A549 (cell line): ENCODE results near the gene CLCA2. TPM values are rescaled to one million over a fixed set of nuclear protein-coding genes. Genes with fewer than 3 reads are reported as not detected.

Source experiments
- ATAC-seq, 2 experiments: fragments of 200-7000 bp in 1 of 2; fragments of >200 bp in 1 of 2; cut with Nextera tagmentation in 1 of 2; cut with Tn5 transposase in 1 of 2; 3 replicates each; pipeline versions ENCODE4 v1.8.0 to v1.9.1; 2018 to 2020; ENCODE audit warnings: mild to moderate bottlenecking in 1 of 2, moderate library complexity in 1 of 2
- CTCF ChIA-PET: fragments of 300-600 bp; sonication (Branson Sonifier 250); formaldehyde crosslinking; extraction: SDS; loops from one replicate; lab custom pipeline; 2021; ENCODE audit warnings: antibody characterized with exemption, inconsistent platforms; lab: Yijun Ruan, JAX
- POLR2A ChIA-PET: fragments of 350-600 bp; formaldehyde crosslinking; extraction: SDS; loops from one replicate; lab custom pipeline; 2021; ENCODE audit warnings: antibody characterized with exemption, inconsistent platforms; lab: Yijun Ruan, JAX
- DNase-seq, 2 experiments: peaks; one replicate each; pipeline versions ENCODE4 v3.0.0 to v3.0.0-alpha.2; 2011 to 2016; ENCODE audit warnings: low read depth in 1 of 2, low spot score in 1 of 2
- FAIRE-seq: peaks from 2 replicates; lab custom pipeline; 2011; peaks lifted over from hg19 to GRCh38; lab: Jason Lieb, UNC
- H3K27ac ChIP-seq, 2 experiments: fragments of >200 bp; sonication (Bioruptor Twin); formaldehyde crosslinking; 3 replicates each; pipeline ENCODE4 v1.5.1; 2016 to 2017
- H3K4me1 ChIP-seq: fragments of >200 bp; sonication (Bioruptor Twin); formaldehyde crosslinking; 3 replicates; pipeline ENCODE4 v1.6.1; 2016
- H3K4me2 ChIP-seq: fragments of >200 bp; sonication (Bioruptor Twin); formaldehyde crosslinking; 3 replicates; pipeline ENCODE4 v1.6.1; 2016
- H3K4me3 ChIP-seq: fragments of >200 bp; sonication (Bioruptor Twin); formaldehyde crosslinking; 3 replicates; pipeline ENCODE4 v1.5.1; 2016
- H3K9me3 ChIP-seq: fragments of >200 bp; sonication (Bioruptor Twin); formaldehyde crosslinking; 3 replicates; pipeline ENCODE4 v1.6.1; 2016
- BHLHE40 ChIP-seq: IDR thresholded peaks from 2 replicates; pipeline ENCODE4 v1.6.1; 2012; ENCODE audit warnings: low read depth, low read length, inconsistent platforms
- CHD2 ChIP-seq: fragments of 150-350 bp; IDR thresholded peaks from 2 replicates; pipeline ENCODE4 v1.6.1; 2014; ENCODE audit warnings: low read length; ENCODE audit not compliant: partially characterized antibody
- EP300 ChIP-seq, 2 experiments: fragments of >200 bp; sonication (Bioruptor Twin); formaldehyde crosslinking; IDR thresholded peaks; 2 replicates in 1 of 2; 3 replicates in 1 of 2; pipeline ENCODE4 v1.6.1; 2016 to 2017
- ESRRA ChIP-seq: fragments of 150-350 bp; IDR thresholded peaks from 2 replicates; pipeline ENCODE4 v1.6.1; 2014; ENCODE audit warnings: mild to moderate bottlenecking, low read length, borderline replicate concordance
- HOXA7 ChIP-seq: fragments of 250-450 bp; sonication (Bioruptor Pico); IDR thresholded peaks from 2 replicates; pipeline ENCODE4 v1.5.0; 2020; ENCODE audit warnings: mild to moderate bottlenecking, moderate library complexity
- HOXB13 ChIP-seq: fragments of 250-450 bp; sonication (Bioruptor Pico); IDR thresholded peaks from 2 replicates; pipeline ENCODE4 v1.5.0; 2020; ENCODE audit warnings: low read depth, mild to moderate bottlenecking, moderate library complexity
- JUN ChIP-seq, 2 experiments: fragments of >200 bp; sonication (Bioruptor Twin); formaldehyde crosslinking; IDR thresholded peaks; 2 replicates in 1 of 2; 3 replicates in 1 of 2; pipeline ENCODE4 v1.6.1; 2016 to 2017
- KDM1A ChIP-seq: fragments of 200-600 bp; sonication (generic); IDR thresholded peaks from 2 replicates; pipeline ENCODE4 v1.6.1; 2016; ENCODE audit warnings: low read depth, mild to moderate bottlenecking
- MAZ ChIP-seq: fragments of 150-350 bp; IDR thresholded peaks from 2 replicates; pipeline ENCODE4 v1.6.1; 2014; ENCODE audit warnings: antibody characterized with exemption, low read depth, low read length, borderline replicate concordance
- MYC ChIP-seq: IDR thresholded peaks from 2 replicates; pipeline ENCODE4 v1.6.1; 2012; ENCODE audit warnings: mild to moderate bottlenecking, inconsistent platforms, low read length, improper control_type of control experiment, borderline replicate concordance
- NFE2L2 ChIP-seq: fragments of 150-350 bp; conservative IDR thresholded peaks from 2 replicates; pipeline ENCODE4 v1.6.1; 2014; ENCODE audit warnings: low read length
- PHF8 ChIP-seq: fragments of 200-600 bp; sonication (generic); IDR thresholded peaks from 2 replicates; pipeline ENCODE4 v1.6.1; 2016; ENCODE audit warnings: low read depth, mild to moderate bottlenecking, antibody characterized with exemption, moderate library complexity, borderline replicate concordance
- RCOR1 ChIP-seq: fragments of 150-350 bp; IDR thresholded peaks from 2 replicates; pipeline ENCODE4 v1.6.1; 2014; ENCODE audit warnings: antibody characterized with exemption, low read length, low read depth
- RFX5 ChIP-seq: fragments of 450-650 bp; IDR thresholded peaks from 2 replicates; pipeline ENCODE4 v1.7.1; 2014; ENCODE audit warnings: antibody characterized with exemption, mild to moderate bottlenecking, moderate library complexity
- SREBF2 ChIP-seq: fragments of 450-650 bp; IDR thresholded peaks from 2 replicates; pipeline ENCODE4 v1.6.1; 2014; ENCODE audit warnings: mild to moderate bottlenecking, moderate library complexity
- TP53 ChIP-seq: fragments of 250-450 bp; sonication (Bioruptor Pico); IDR thresholded peaks from 2 replicates; pipeline ENCODE4 v1.5.0; 2021; ENCODE audit warnings: mild to moderate bottlenecking, moderate library complexity
- ZC3H11A ChIP-seq: fragments of 450-650 bp; IDR thresholded peaks from 2 replicates; pipeline ENCODE4 v1.6.1; 2014; ENCODE audit warnings: antibody characterized with exemption, mild to moderate bottlenecking
- ZFP36 ChIP-seq: fragments of 450-650 bp; IDR thresholded peaks from 2 replicates; pipeline ENCODE4 v1.6.1; 2014; ENCODE audit warnings: borderline replicate concordance; ENCODE audit not compliant: partially characterized antibody
- WGBS: methylation state at CpG from one replicate; pipeline ENCODE4 v1.1.6; 2017; ENCODE audit errors: missing lambda C conversion rate; 5-methylcytosine and 5-hydroxymethylcytosine counted together
- polyA plus RNA-seq, 4 experiments: library from polyadenylated mRNA; depleted of rRNA in 3 of 4; stranded (reverse); fragments of >200 nt; fragmentation: RNase III in 1 of 4; extraction: RNeasy Plus Mini Kit Qiagen cat#74134 plus additional on column Dnase treatment in 1 of 4; gene quantifications; 2 replicates in 3 of 4; 3 replicates in 1 of 4; pipeline ENCODE4 v1.2.3, GENCODE V29; 2011 to 2017
- TF ChIP-seq, protein P1 (sequence below): fragments of >200 bp; sonication (Bioruptor Twin); formaldehyde crosslinking; IDR thresholded peaks from 3 replicates; pipeline ENCODE4 v1.5.1; 2016
- TF ChIP-seq, protein P2 (sequence below): fragments of 250-450 bp; sonication (Bioruptor Pico); IDR thresholded peaks from 2 replicates; pipeline ENCODE4 v1.5.0; 2021; ENCODE audit warnings: mild to moderate bottlenecking, moderate library complexity, borderline replicate concordance
- TF ChIP-seq, protein P3 (sequence below): fragments of 150-350 bp; IDR thresholded peaks from 2 replicates; pipeline ENCODE4 v1.6.1; 2014; ENCODE audit warnings: low read depth, mild to moderate bottlenecking, low read length

CLCA2 gene
- polyA plus RNA-seq, 2 of the 4 experiments (the other 2 are of a cell fraction) = 0.05 TPM; not detected in 1

DNA sequence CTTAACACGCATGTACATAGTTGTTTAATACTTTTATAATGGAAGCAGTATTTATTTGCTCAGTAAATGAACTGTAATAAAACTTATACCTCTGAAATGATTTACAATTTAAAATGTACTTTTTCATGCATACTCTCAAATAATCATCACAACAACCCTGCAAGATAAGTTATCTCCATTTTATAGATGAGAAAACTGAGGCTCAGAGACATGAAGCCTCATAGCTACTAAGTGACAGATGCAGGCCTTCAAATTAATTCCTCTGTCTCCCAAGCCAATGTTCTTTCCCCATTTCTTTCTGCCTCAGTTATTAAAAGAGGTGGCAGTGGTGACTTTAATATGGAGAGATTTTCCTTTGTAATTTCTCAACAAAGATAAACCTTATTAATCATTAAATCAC lies 25.1 kb downstream of the CLCA2 start (continued):
- TF ChIP-seq, protein P1, sequence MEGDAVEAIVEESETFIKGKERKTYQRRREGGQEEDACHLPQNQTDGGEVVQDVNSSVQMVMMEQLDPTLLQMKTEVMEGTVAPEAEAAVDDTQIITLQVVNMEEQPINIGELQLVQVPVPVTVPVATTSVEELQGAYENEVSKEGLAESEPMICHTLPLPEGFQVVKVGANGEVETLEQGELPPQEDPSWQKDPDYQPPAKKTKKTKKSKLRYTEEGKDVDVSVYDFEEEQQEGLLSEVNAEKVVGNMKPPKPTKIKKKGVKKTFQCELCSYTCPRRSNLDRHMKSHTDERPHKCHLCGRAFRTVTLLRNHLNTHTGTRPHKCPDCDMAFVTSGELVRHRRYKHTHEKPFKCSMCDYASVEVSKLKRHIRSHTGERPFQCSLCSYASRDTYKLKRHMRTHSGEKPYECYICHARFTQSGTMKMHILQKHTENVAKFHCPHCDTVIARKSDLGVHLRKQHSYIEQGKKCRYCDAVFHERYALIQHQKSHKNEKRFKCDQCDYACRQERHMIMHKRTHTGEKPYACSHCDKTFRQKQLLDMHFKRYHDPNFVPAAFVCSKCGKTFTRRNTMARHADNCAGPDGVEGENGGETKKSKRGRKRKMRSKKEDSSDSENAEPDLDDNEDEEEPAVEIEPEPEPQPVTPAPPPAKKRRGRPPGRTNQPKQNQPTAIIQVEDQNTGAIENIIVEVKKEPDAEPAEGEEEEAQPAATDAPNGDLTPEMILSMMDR = no peak
- TF ChIP-seq, protein P2, sequence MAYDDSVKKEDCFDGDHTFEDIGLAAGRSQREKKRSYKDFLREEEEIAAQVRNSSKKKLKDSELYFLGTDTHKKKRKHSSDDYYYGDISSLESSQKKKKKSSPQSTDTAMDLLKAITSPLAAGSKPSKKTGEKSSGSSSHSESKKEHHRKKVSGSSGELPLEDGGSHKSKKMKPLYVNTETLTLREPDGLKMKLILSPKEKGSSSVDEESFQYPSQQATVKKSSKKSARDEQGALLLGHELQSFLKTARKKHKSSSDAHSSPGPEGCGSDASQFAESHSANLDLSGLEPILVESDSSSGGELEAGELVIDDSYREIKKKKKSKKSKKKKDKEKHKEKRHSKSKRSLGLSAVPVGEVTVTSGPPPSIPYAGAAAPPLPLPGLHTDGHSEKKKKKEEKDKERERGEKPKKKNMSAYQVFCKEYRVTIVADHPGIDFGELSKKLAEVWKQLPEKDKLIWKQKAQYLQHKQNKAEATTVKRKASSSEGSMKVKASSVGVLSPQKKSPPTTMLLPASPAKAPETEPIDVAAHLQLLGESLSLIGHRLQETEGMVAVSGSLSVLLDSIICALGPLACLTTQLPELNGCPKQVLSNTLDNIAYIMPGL = no peak
- no peak for TF ChIP-seq HOXB13 (CRISPR knock-in tag)
- TF ChIP-seq PHF8 = no peak
- TF ChIP-seq, all 56 proteins: peak for 0

DNA sequence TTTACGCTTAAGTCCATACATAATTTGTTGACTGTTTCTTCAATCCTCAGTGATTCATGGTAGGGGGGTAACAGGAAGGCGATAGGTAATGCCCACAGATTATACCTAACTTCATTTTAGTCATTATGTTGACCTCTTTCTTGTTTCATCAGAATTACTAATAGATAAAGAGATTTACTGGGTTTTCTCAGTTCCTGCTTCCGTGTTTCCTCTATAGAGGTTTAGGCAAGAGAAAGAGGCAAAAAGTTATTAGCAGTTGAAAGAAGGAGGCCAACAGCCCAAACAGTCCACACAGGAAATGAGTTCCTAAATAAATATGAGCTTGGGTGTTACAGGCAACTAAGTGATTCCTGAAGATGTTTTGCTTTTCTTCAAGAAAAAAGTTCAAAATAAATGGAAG lies 26.9 kb downstream of the CLCA2 start:
- TF ChIP-seq, protein P2 = no peak
- TF ChIP-seq PHF8 = no peak
- no peak for TF ChIP-seq JUN (IDR thresholded peaks at IDR 0.05)
- TF ChIP-seq, protein P3, sequence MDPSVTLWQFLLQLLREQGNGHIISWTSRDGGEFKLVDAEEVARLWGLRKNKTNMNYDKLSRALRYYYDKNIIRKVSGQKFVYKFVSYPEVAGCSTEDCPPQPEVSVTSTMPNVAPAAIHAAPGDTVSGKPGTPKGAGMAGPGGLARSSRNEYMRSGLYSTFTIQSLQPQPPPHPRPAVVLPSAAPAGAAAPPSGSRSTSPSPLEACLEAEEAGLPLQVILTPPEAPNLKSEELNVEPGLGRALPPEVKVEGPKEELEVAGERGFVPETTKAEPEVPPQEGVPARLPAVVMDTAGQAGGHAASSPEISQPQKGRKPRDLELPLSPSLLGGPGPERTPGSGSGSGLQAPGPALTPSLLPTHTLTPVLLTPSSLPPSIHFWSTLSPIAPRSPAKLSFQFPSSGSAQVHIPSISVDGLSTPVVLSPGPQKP = no peak
- no peak for TF ChIP-seq MAZ
- TF ChIP-seq MYC = no peak
- TF ChIP-seq ESRRA = no peak
- no peak for TF ChIP-seq RFX5
- no peak for TF ChIP-seq SREBF2
- TF ChIP-seq ZFP36 = no peak
- TF ChIP-seq HOXA7 (CRISPR knock-in tag) = no peak
- POLR2A ChIA-PET = no interaction called here
- no peak for FAIRE-seq

DNA sequence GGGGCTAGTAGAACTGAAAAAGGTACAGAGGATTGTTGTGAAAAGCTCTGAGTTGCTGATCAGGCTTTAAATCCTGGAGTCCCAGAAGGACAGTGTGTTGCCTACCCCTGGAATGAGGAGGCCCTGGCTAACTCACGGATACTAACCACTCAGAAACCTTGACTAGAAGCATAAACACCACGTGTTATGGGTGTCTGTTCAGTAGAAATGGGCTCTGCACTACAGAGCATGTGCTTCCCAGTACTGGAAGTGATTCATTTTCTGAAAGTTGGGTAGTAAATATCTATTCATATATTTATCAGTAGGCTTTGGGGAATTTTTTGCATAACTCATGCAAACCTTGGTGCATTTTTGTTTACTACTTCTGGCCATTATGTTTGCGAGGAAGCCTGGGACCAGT lies 29.7 kb downstream of the CLCA2 start:
- FAIRE-seq (no peak), ATAC-seq (no peak), DNase-seq (no peak)
- TF ChIP-seq KDM1A (no peak), NFE2L2 (no peak), TP53 (CRISPR knock-in tag) (no peak), SREBF2 (no peak), CHD2 (no peak), EP300 (IDR thresholded peaks at IDR 0.05) (no peak), ZFP36 (no peak), RCOR1 (no peak), ZC3H11A (no peak), BHLHE40 (no peak), PHF8 (no peak)
- Histone ChIP-seq H3K4me3 (no peak overlapping the region), H3K4me2 (no peak overlapping the region), H3K4me1 (no peaks in the 10 kb centered on the region), H3K27ac (no peak overlapping the region), H3K9me3 (no peaks in the 10 kb centered on the region)
- POLR2A ChIA-PET = no interaction called here
- CTCF ChIA-PET = interaction anchor here (1.7 kb wide), 1 partner anchor 21 kb away, joined by 3 read pairs; no protein-coding TSS in a partner anchor
- 54% methylated on average over 3 of the region's 3 CpGs for WGBS

More for the DNA sequence above, 26.9 kb downstream of the CLCA2 start:
- DNase-seq (no peak), ATAC-seq (no peak)
- WGBS = 43% methylated on average over 3 of the region's 3 CpGs
- Histone ChIP-seq H3K4me1 (no peaks in the 10 kb centered on the region), H3K4me3 (no peak overlapping the region), H3K4me2 (no peak overlapping the region), H3K27ac (no peak overlapping the region), H3K9me3 (no peaks in the 10 kb centered on the region)
- CTCF ChIA-PET = no interaction called here
